Measurements from ENCODE around the gene KIF5C.

DNA sequence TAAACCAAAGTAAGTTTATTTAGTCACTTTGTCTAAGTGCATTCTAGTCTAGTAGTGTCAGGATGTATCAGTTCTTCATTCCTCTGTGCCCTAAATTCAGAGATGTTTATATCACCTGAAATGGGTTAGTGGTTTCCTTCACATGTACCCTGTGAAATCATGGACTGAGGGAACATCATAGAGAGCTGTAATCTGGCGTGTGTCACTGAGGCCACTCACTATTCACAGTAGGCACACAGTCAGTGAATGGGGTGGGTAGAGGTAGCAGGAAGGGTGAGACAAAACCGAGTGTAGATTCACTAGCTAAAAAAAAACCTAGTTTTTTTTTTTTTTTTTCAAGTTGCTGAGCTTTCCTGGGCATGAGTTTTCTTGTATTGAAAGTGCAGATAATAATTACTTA, 5.6 kb downstream of the KIF5C start:
- TF ChIP-seq SP2 (tag by site-specific recombination; IDR thresholded peaks at IDR 0.05) (no peak), CTCF (tag by site-specific recombination; IDR thresholded peaks at IDR 0.05) (no peak), RBAK (tag by site-specific recombination; IDR thresholded peaks at IDR 0.05) (no peak), ZNF274 (IDR thresholded peaks at IDR 0.05; ENCODE audit: low read length) (no peak), ZNF274 (tag by site-specific recombination; IDR thresholded peaks at IDR 0.05; ENCODE audit: borderline replicate concordance) (no peak), INSM2 (tag by site-specific recombination; IDR thresholded peaks at IDR 0.05) (no peak), ZNF529 (tag by site-specific recombination; IDR thresholded peaks at IDR 0.05; ENCODE audit: insufficient replicate concordance) (no peak)
- TF ChIP-seq, protein P1, sequence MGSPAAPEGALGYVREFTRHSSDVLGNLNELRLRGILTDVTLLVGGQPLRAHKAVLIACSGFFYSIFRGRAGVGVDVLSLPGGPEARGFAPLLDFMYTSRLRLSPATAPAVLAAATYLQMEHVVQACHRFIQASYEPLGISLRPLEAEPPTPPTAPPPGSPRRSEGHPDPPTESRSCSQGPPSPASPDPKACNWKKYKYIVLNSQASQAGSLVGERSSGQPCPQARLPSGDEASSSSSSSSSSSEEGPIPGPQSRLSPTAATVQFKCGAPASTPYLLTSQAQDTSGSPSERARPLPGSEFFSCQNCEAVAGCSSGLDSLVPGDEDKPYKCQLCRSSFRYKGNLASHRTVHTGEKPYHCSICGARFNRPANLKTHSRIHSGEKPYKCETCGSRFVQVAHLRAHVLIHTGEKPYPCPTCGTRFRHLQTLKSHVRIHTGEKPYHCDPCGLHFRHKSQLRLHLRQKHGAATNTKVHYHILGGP (tag by site-specific recombination; IDR thresholded peaks at IDR 0.05): no peak
- TF ChIP-seq, protein P2, sequence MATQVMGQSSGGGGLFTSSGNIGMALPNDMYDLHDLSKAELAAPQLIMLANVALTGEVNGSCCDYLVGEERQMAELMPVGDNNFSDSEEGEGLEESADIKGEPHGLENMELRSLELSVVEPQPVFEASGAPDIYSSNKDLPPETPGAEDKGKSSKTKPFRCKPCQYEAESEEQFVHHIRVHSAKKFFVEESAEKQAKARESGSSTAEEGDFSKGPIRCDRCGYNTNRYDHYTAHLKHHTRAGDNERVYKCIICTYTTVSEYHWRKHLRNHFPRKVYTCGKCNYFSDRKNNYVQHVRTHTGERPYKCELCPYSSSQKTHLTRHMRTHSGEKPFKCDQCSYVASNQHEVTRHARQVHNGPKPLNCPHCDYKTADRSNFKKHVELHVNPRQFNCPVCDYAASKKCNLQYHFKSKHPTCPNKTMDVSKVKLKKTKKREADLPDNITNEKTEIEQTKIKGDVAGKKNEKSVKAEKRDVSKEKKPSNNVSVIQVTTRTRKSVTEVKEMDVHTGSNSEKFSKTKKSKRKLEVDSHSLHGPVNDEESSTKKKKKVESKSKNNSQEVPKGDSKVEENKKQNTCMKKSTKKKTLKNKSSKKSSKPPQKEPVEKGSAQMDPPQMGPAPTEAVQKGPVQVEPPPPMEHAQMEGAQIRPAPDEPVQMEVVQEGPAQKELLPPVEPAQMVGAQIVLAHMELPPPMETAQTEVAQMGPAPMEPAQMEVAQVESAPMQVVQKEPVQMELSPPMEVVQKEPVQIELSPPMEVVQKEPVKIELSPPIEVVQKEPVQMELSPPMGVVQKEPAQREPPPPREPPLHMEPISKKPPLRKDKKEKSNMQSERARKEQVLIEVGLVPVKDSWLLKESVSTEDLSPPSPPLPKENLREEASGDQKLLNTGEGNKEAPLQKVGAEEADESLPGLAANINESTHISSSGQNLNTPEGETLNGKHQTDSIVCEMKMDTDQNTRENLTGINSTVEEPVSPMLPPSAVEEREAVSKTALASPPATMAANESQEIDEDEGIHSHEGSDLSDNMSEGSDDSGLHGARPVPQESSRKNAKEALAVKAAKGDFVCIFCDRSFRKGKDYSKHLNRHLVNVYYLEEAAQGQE (tag by site-specific recombination; IDR thresholded peaks at IDR 0.05): no peak
